Small intestine (tissue), 7 donors: ENCODE results near the gene LBP. TPM values are rescaled to one million over a fixed set of nuclear protein-coding genes. Genes with fewer than 3 reads are reported as not detected.

Experiments
- DNase-seq, 2 donors: peaks; one replicate each; pipeline versions ENCODE4 v3.0.0 to v3.0.0-alpha.2; 2013
- FAIRE-seq: peaks from 2 replicates; lab custom pipeline; 2012; peaks lifted over from hg19 to GRCh38; lab: Jason Lieb, UNC
- H3K27ac ChIP-seq, 3 donors: one replicate each; pipeline ENCODE4 v1.5.1; 2013; ENCODE audit warnings: low read length in 2 of 3, mild to moderate bottlenecking in 2 of 3, control low read depth in 1 of 3, inconsistent platforms in 1 of 3, low read depth in 1 of 3, moderate library complexity in 1 of 3
- H3K27me3 ChIP-seq, 3 donors: one replicate each; pipeline ENCODE4 v1.6.1; 2013; ENCODE audit warnings: low read length in 3 of 3, inconsistent platforms in 1 of 3; ENCODE audit not compliant: control insufficient read depth in 3 of 3, insufficient read depth in 3 of 3
- H3K36me3 ChIP-seq, 3 donors: one replicate each; pipeline ENCODE4 v1.6.1; 2013; ENCODE audit warnings: low read length in 3 of 3, inconsistent platforms in 1 of 3, low read depth in 1 of 3, mild to moderate bottlenecking in 1 of 3, moderate library complexity in 1 of 3; ENCODE audit not compliant: control insufficient read depth in 3 of 3, insufficient read depth in 2 of 3
- H3K4me1 ChIP-seq, 3 donors: one replicate each; pipeline ENCODE4 v1.6.1; 2013; ENCODE audit warnings: low read length in 2 of 3, inconsistent platforms in 1 of 3, low read depth in 1 of 3, mild to moderate bottlenecking in 1 of 3, moderate library complexity in 1 of 3; ENCODE audit not compliant: control insufficient read depth in 3 of 3, insufficient read depth in 2 of 3
- H3K4me3 ChIP-seq, 3 donors: one replicate each; pipeline ENCODE4 v1.5.1; 2013; ENCODE audit warnings: low read length in 3 of 3, control low read depth in 1 of 3, inconsistent platforms in 1 of 3, low read depth in 1 of 3, mild to moderate bottlenecking in 1 of 3, moderate library complexity in 1 of 3
- H3K9me3 ChIP-seq, 2 donors: one replicate each; pipeline ENCODE4 v1.6.1; 2013; ENCODE audit warnings: low read depth in 1 of 2, low read length in 1 of 2; ENCODE audit not compliant: control insufficient read depth in 2 of 2, insufficient read depth in 1 of 2
- WGBS, 3 donors: extraction: QIAGEN DNeasy Blood & Tissue Kit; methylation state at CpG; one replicate each; pipeline ENCODE4 v1.1.7; 2013; 5-methylcytosine and 5-hydroxymethylcytosine counted together
- polyA plus RNA-seq, 4 donors: library from polyadenylated mRNA; stranded (reverse) in 3 of 4; unstranded in 1 of 4; fragments of 200-250 nt in 3 of 4; fragments of 120-200 nt in 1 of 4; gene quantifications; one replicate each; pipeline versions ENCODE4 v1.2.1 to v1.2.3, GENCODE V29; 2013
- donor health status: healthy with polysubstance abuse.
- donor health status: control.
- donor health status: control.
- donor health status: Bipolar disorder and iron deficiency.
- donor health status: healthy.

The LBP gene
- polyA plus RNA-seq, 4 donors, result 0.49 TPM; not detected in 3

DNA sequence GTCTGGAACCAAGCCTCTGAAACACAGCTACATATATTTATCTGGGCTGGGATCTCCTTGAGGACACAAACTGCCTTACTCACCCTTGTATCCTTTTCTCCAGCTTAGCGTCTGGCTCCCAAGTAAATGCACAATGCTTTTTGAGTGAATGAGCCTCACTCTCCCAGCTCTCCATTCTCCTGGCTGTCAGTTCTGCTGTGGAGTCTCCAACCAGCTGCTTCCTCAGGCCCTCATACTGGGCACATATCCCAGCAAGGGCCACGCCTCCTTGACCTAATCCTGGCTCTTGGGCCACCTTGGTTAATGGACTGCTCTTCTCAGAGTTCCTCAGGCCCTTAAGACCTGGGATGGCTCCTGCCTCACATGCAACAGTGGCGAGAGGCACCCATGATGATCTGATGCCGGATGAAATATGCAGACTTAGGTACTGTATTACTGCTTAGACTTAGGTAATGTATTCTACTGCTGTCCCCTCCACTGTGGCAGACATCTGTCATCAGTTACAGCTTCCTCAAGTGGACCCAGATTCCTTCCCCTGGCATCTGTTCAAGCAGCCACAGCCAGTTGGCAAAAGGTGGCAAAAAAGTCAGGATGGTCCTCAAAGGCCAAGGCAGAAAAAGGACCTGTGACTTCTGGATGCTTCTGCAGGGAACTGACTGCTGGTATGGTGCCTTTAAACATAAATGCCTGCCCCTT is 72.4 kb downstream of the LBP start:
- no peak for DNase-seq
- Histone ChIP-seq H3K9me3 (no peaks in the 10 kb centered on the region), H3K27ac (no peak overlapping the region), H3K36me3 (peaks cover 28 to 58% (median 31%) of the 10 kb centered on the region in 3 donors), H3K27me3 (no peaks in the 10 kb centered on the region), H3K4me1 (no peaks in the 10 kb centered on the region), H3K4me3 (no peak overlapping the region)
- 68 to 83% (median 69%) methylated on average over 4 of the region's 4 CpGs for WGBS, 3 donors
- no peak for FAIRE-seq

DNA sequence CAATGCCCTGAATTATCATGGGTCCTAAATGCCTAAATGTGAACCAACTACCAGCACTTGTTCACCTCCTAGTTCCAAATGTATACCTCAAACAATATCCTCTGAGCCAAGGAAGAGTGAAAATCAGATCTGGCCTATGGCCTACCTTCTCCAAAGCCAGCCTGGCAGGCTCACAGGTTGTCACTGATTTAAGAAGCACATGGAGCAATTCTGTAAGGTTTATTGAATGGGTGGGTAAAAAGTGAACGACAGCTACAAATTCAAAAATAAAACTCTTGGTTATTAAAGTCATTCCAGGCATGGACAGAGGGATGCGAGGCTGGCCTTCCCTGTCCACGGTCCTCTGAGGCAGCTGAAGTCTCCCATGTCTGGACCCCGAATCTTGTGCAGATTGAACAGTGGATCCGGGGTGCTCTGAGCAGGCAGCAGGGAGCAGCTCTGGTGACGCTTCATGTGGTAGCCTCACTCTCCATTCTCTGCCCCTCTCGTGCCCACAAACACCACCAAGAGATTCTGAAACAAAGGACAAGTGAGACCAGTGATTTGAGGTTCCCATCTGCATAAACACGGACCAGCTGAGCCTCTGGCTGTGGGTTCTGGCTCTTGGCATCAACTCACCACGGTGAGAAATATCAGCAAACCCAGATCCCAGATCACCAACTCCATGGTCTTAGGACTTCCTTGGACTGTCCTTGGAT is 74.3 kb downstream of the LBP start:
- Histone ChIP-seq H3K4me1 (no peaks in the 10 kb centered on the region), H3K4me3 (no peak overlapping the region), H3K27me3 (no peaks in the 10 kb centered on the region), H3K36me3 (peaks cover 30 to 70% (median 36%) of the 10 kb centered on the region in 3 donors), H3K27ac (no peak overlapping the region), H3K9me3 (no peaks in the 10 kb centered on the region)
- no peak for DNase-seq
- no peak for FAIRE-seq
- WGBS, 3 donors, result 91 to 94% (median 93%) methylated on average over 9 of the region's 9 CpGs

DNA sequence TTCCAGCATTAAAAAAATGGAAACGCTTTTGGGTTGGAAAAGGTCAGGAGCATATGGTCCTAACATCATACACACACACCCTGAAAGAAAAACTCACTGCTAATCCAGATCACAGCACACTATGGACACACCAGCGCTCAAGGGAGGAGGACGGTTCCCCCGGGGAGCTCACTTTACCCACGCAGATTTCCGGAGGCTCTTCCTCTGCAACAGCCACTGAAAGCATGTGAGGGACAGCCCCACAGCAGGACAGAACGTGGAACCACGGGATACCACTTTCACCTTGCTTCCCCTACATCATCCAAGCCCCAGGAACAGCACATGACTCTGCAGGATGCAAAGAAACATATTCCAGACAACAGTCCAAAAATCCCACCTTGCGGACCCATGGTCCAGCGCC is 75.6 kb downstream of the LBP start:
- Histone ChIP-seq H3K27ac (no peak overlapping the region), H3K27me3 (no peaks in the 10 kb centered on the region), H3K4me1 (no peaks in the 10 kb centered on the region), H3K36me3 (peaks cover 33 to 80% (median 38%) of the 10 kb centered on the region in 3 donors), H3K4me3 (no peak overlapping the region), H3K9me3 (no peaks in the 10 kb centered on the region)
- DNase-seq, result no peak
- WGBS, 3 donors, result 78 to 88% (median 85%) methylated on average over 10 of the region's 10 CpGs
- FAIRE-seq, result no peak

DNA sequence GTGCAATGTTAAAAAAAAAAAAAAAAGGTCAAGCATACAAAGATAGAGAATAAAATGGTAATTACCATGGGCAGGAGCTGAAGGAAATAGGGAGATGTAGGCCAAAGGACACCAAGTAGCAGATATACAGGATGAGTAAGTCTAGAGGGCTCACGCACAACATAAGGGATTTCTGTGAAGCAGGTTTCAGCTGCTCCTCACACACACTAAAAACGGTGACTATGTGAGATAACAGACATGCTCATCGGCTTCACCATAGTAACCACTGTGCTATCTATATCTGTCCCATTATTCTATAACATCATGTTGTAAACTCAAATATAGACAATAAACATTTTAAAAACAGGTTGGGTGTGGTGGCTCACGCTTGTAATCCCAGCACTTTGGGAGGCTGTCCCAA is 77.3 kb downstream of the LBP start:
- no peaks in the 10 kb centered on the region for H3K9me3 ChIP-seq
- H3K27ac ChIP-seq, result no peak overlapping the region
- no peaks in the 10 kb centered on the region for H3K27me3 ChIP-seq
- H3K36me3 ChIP-seq, result peaks cover 41 to 91% (median 48%) of the 10 kb centered on the region in 3 donors
- no peaks in the 10 kb centered on the region for H3K4me1 ChIP-seq
- 68 to 80% (median 71%) methylated on average over 4 of the region's 4 CpGs for WGBS, 3 donors
- no peak overlapping the region for H3K4me3 ChIP-seq
- DNase-seq (no peak), FAIRE-seq (no peak)

DNA sequence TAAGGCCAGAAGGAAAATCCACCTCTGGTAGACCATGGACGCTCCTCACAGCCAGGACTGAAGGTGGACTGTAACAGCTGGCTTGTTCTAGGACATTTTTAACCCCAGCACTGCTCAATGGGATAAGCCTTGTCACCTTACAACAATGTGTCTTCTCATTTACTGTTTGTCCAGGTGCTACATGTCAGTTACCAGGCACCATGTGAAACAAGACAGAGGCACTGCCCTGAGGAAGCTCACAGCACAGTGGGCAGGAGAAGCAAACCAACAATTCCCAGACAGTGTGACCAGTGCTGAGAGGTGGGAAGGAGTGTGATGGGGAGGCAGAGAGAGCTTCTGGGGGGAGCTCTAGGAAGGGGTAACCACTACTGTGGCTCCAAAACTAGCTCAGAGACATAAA is 78.1 kb downstream of the LBP start:
- Histone ChIP-seq H3K27ac (no peak overlapping the region), H3K9me3 (no peaks in the 10 kb centered on the region), H3K27me3 (no peaks in the 10 kb centered on the region), H3K4me3 (no peak overlapping the region), H3K4me1 (no peaks in the 10 kb centered on the region), H3K36me3 (peaks cover 48 to 91% (median 52%) of the 10 kb centered on the region in 3 donors)
- no peak for DNase-seq
- WGBS, 3 donors, result 88 to 97% (median 96%) methylated on average over 1 of the region's 1 CpG
- FAIRE-seq, result no peak

DNA sequence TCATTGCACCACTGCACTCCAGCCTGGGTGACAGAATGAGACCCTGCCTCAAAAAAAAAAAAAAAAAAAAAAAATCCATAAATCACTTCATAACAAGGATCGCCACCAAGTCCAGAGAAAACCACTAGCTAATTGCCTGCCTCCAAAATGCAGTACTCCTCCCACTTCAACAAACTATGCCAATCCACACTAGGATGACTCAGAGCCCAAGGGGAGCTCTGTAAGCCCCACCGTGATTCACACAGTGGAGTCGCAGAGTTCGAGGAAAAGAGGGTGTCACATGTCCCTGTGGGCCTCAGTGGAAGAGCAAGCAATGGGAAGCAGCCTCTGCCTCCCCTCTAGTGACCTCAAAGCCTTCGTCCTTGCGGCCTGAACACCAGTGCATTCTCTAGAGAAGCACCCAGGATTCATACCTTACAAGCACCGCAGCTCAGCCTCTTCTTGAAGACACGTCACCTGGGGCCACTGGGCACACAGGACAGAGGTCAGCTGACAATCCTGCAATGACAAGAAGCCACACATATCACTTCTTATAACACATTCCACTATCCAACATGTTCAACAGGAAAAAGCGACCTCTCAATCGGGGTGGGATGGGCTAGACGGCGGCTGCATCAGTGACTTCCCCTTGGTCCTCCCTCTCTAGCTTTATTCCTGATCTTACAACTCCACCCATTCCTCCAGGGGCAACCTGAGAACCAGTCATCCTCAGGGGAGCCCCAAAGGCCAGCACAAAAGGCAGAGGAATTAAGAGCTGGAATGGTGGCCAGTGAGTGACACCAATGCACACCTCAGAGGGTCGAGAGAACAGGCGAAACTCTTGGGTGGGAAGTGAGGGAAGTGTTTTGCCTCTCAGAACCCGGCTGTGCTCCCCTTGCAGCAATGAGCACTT is 80.0 kb downstream of the LBP start:
- DNase-seq (no peak), FAIRE-seq (no peak)
- Histone ChIP-seq H3K9me3 (peaks cover 0 to under 1% of the 10 kb centered on the region in 2 donors), H3K27ac (no peak overlapping the region), H3K36me3 (peaks cover 41 to 92% (median 55%) of the 10 kb centered on the region in 3 donors), H3K4me1 (no peaks in the 10 kb centered on the region), H3K4me3 (no peak overlapping the region), H3K27me3 (no peaks in the 10 kb centered on the region)
- 79 to 84% (median 80%) methylated on average over 15 of the region's 15 CpGs for WGBS, 3 donors

Other genes starting within 250 kb of the LBP start
- gene TGM2, start 181.2 kb upstream of the LBP start, polyA plus RNA-seq, result 100 to 1,000 TPM in 1 of 4 donors, 10 to 100 TPM in 3; 19.7 to 332 (median 59.1) TPM
- gene KIAA1755, start 85.7 kb upstream of the LBP start, polyA plus RNA-seq, result 1 to 10 TPM in 3 of 4 donors, under 1 TPM in 1; 0.45 to 5.6 (median 1.5) TPM
- gene BPI, start 42.3 kb upstream of the LBP start, polyA plus RNA-seq, result under 1 TPM in 1 of 4 donors, not detected in 3; 0.27 TPM
- gene SNHG17, start 88.8 kb downstream of the LBP start, polyA plus RNA-seq, result 10 to 100 TPM; 24.8 to 35.7 (median 30.4) TPM
- gene RALGAPB, start 126.4 kb downstream of the LBP start, polyA plus RNA-seq, result 10 to 100 TPM in 3 of 4 donors, 1 to 10 TPM in 1; 9.9 to 26.0 (median 17.1) TPM
- gene ADIG, start 234.7 kb downstream of the LBP start, polyA plus RNA-seq, result not detected